ENCODE data around the gene WDR1. TPM values are rescaled to one million over a fixed set of nuclear protein-coding genes. Genes with fewer than 3 reads are reported as not detected.

The WDR1 gene
- total RNA-seq, 1 experiment from 2014 or later: 367 TPM

DNA sequence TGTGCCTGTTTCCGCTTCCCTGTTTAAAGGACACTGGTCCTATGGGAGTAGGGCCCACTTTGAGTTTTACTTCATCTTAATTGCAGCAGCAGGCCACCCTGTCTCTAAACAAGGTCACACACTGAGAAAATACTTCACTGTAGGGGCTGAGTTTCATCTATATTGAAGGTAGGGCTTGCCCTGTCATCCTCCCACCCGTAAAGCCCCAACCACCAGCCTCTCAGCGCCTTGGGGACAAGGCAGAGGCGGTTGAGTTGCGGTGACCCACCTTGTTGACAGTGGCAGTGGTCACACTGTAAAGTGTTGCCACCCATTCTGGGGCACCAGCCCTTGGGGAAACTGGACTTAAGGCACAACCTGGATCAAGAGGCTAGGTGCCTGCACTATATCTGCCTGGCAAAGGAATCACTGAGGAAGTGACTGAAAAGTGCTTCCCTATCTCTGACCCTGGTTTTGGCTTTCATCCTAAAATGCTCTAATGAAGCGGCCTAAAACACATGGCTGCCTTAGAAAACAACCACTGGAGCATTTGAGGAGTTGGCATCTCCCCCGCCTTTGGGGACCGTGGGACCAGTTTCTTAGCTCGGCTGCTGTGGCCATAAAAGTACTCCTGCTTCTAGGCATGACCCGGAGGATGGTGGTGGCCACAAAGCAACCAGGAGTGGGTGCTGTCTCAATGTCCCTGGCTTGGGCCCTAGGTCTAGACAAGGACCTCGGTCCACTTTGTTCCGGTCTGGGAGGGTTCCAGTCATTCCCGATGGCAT lies 7.8 kb upstream of the WDR1 start:
- Histone ChIP-seq H3K9ac (ENCODE audit: extremely low read depth, insufficient read length, low read length) (no peak overlapping the region), H3K4ac (ENCODE audit: low read depth, low read length) (no peak overlapping the region), H2BK120ac (ENCODE audit: low read depth, low read length, poor library complexity, severe bottlenecking) (no peak overlapping the region), H4K8ac (replicated peaks; ENCODE audit: insufficient read length, low read depth, low read length) (no peak overlapping the region), H4K5ac (ENCODE audit: insufficient read length, low read depth, low read length) (no peak overlapping the region), H2BK15ac (ENCODE audit: low read depth, low read length) (no peak overlapping the region), H4K91ac (ENCODE audit: insufficient read length, low read depth, low read length) (no peak overlapping the region), H3K4me2 (ENCODE audit: insufficient read depth, insufficient read length, low read length) (no peak overlapping the region), H3K23me2 (ENCODE audit: insufficient read length, low read depth, low read length, poor library complexity, severe bottlenecking) (no peaks in the 10 kb centered on the region), H3K18ac (ENCODE audit: insufficient read length, low read depth, low read length) (no peak overlapping the region), H2BK5ac (ENCODE audit: insufficient read length, low read length) (no peak overlapping the region), H3K9me3 (ENCODE audit: control insufficient read depth, low read depth, low read length) (no peaks in the 10 kb centered on the region), H2AFZ (ENCODE audit: low read length) (no peak overlapping the region), H3K79me2 (ENCODE audit: insufficient read depth, low read length) (no peaks in the 10 kb centered on the region), H2AK5ac (ENCODE audit: insufficient read length, low read length) (no peak overlapping the region), H2BK20ac (ENCODE audit: low read depth, low read length, poor library complexity, severe bottlenecking) (no peak overlapping the region), H3K79me1 (ENCODE audit: insufficient read depth, low read depth, low read length, poor library complexity, severe bottlenecking) (no peaks in the 10 kb centered on the region), H3K27me3 (ENCODE audit: insufficient read depth, low read length) (no peaks in the 10 kb centered on the region), H3K14ac (ENCODE audit: insufficient read depth, low read length) (no peak overlapping the region), H3K56ac (ENCODE audit: insufficient read length, low read depth, low read length) (no peak overlapping the region), H3K23ac (ENCODE audit: insufficient read length, low read depth, low read length) (no peak overlapping the region), H3K27ac (ENCODE audit: insufficient read length, low read depth, low read length) (no peak overlapping the region), H3T11ph (ENCODE audit: low read length) (no peak overlapping the region), H3K4me1 (ENCODE audit: insufficient read depth, low read length) (no peaks in the 10 kb centered on the region), H2BK12ac (ENCODE audit: insufficient read length, low read depth, low read length) (no peak overlapping the region), H4K20me1 (ENCODE audit: control insufficient read depth, insufficient read depth, insufficient read length) (no peaks in the 10 kb centered on the region)
- no peak for TF ChIP-seq CTCF (conservative IDR thresholded peaks at IDR 0.05)
- Mint-ChIP-seq H3K36me3 (ENCODE audit: insufficient read depth in 1 of 3, low read depth in 3 of 3) (no peaks in the 10 kb centered on the region; a peak in 1 of 7 replicates), H3K4me3 (no peak overlapping the region), H3K27me3 (ENCODE audit: low read depth) (peaks cover 11% of the 10 kb centered on the region; the same call in 1 of the 2 replicates), H3K9me3 (no peaks in the 10 kb centered on the region), H3K27ac (no peak overlapping the region; a peak in 1 of 7 replicates), H3K4me1 (peaks cover 23 to 30% of the 10 kb centered on the region in 2 experiments)
- no peak for DNase-seq
- WGBS (ENCODE audit: extremely low coverage, insufficient read length, low lambda C conversion rate): no CpG with 5 or more reads among the region's 13 CpGs

Measured in H9 (cell line).